Tibial artery (tissue), 4 donors: ENCODE data around the gene ZKSCAN3.

Experiments used
- DNase-seq, 2 donors: peaks; one replicate each; pipeline ENCODE4 v3.0.0-alpha.2; 2019
- H3K27ac ChIP-seq, 2 donors: fragments of 200-600 bp; sonication (generic) in 1 of 2; 1 replicate in 1 of 2; 2 replicates in 1 of 2; pipeline ENCODE4 v1.5.1; 2018 to 2019; ENCODE audit warnings: mild to moderate bottlenecking in 1 of 2
- H3K27me3 ChIP-seq, 2 donors: fragments of 200-600 bp; sonication (generic) in 1 of 2; one replicate each; pipeline versions ENCODE4 v1.5.1 to v1.6.0; 2016 to 2019
- H3K36me3 ChIP-seq, 3 donors: fragments of 200-600 bp; sonication (generic) in 2 of 3; one replicate each; pipeline ENCODE4 v1.5.1; 2016 to 2019; ENCODE audit warnings: mild to moderate bottlenecking in 2 of 3
- H3K4me1 ChIP-seq, 4 donors: fragments of 200-600 bp; sonication (generic) in 2 of 4; 1 replicate in 3 of 4; 2 replicates in 1 of 4; pipeline ENCODE4 v1.5.1; 2016 to 2019
- H3K4me3 ChIP-seq, 2 donors: fragments of 200-600 bp; sonication (generic) in 1 of 2; 1 replicate in 1 of 2; 2 replicates in 1 of 2; pipeline ENCODE4 v1.5.1; 2018 to 2019; ENCODE audit warnings: mild to moderate bottlenecking in 2 of 2
- H3K9me3 ChIP-seq, 3 donors: fragments of 200-600 bp; sonication (generic) in 1 of 3; one replicate each; pipeline ENCODE4 v1.5.1; 2016 to 2019
- CTCF ChIP-seq, 2 experiments: fragments of 200-600 bp in 1 of 2; fragments of 450-650 bp in 1 of 2; IDR thresholded peaks; one replicate each; pipeline ENCODE4 v1.5.1; 2017 to 2019; ENCODE audit warnings: antibody characterized with exemption in 2 of 2, mild to moderate bottlenecking in 1 of 2, moderate library complexity in 1 of 2
- intact Hi-C: fragments of 100-400 bp; cut with DNase I; formaldehyde crosslinking; loops from one replicate; pipeline ENCODE4 v1.15.0; 2023; ENCODE audit warnings: low total_unique reads

ZKSCAN3 gene

GRCh38 chr6:28349344-28349891 is 329 bp upstream of the ZKSCAN3 start:
- TF ChIP-seq CTCF (IDR thresholded peaks at IDR 0.05): no peak
- Histone ChIP-seq H3K9me3 (no peaks in the 10 kb centered on the region), H3K4me3 (peak overlapping the region; percentile 66), H3K4me1 (peaks cover 0 to 13% (median 11%) of the 10 kb centered on the region in 4 donors), H3K36me3 (no peaks in the 10 kb centered on the region), H3K27ac (peak overlapping the region; percentile 70), H3K27me3 (no peaks in the 10 kb centered on the region)
- intact Hi-C loops: no loop called here
- DNase-seq: no peak

- Histone ChIP-seq H3K27me3 (no peaks in the 10 kb centered on the region), H3K9me3 (no peaks in the 10 kb centered on the region), H3K4me3 (peak overlapping the region in 1 of 2 donors; percentile 66), H3K4me1 (peaks cover 0 to 24% (median 21%) of the 10 kb centered on the region in 4 donors), H3K27ac (no peak overlapping the region), H3K36me3 (no peaks in the 10 kb centered on the region)
- DNase-seq: no peak
- no peak for TF ChIP-seq CTCF (IDR thresholded peaks at IDR 0.05)
- intact Hi-C loops: loop anchor here (10.0 kb wide), 2 partner anchors 96 to 126 kb away; partner anchors contain the start of genes NKAPL, ZKSCAN4 and ZSCAN9
These were observed 1.3 kb downstream of the ZKSCAN3 start for GRCh38 chr6:28351087-28351486.

GRCh38 chr6:28351493-28351925 is 1.8 kb downstream of the ZKSCAN3 start:
- TF ChIP-seq CTCF (IDR thresholded peaks at IDR 0.05): no peak
- no peaks in the 10 kb centered on the region for H3K27me3 ChIP-seq
- H3K9me3 ChIP-seq: no peaks in the 10 kb centered on the region
- H3K36me3 ChIP-seq: no peaks in the 10 kb centered on the region
- H3K4me1 ChIP-seq: peaks cover 0 to 27% (median 24%) of the 10 kb centered on the region in 4 donors
- no peak for DNase-seq
- intact Hi-C loops: loop anchor here (10.0 kb wide), 2 partner anchors 97 to 127 kb away; partner anchors contain the start of genes NKAPL, ZKSCAN4 and ZSCAN9
- no peak overlapping the region for H3K27ac ChIP-seq
- no peak overlapping the region for H3K4me3 ChIP-seq

- no peaks in the 10 kb centered on the region for H3K27me3 ChIP-seq
- no peak for TF ChIP-seq CTCF (IDR thresholded peaks at IDR 0.05)
- DNase-seq: no peak
- intact Hi-C loops: loop anchor here (10.0 kb wide), 2 partner anchors 99 to 129 kb away; partner anchors contain the start of genes NKAPL, ZKSCAN4 and ZSCAN9
- no peak overlapping the region for H3K27ac ChIP-seq
- H3K36me3 ChIP-seq: no peaks in the 10 kb centered on the region
- no peak overlapping the region for H3K4me3 ChIP-seq
- H3K4me1 ChIP-seq: peaks cover 0 to 31% (median 27%) of the 10 kb centered on the region in 4 donors
- no peaks in the 10 kb centered on the region for H3K9me3 ChIP-seq
These were observed 3.6 kb downstream of the ZKSCAN3 start for GRCh38 chr6:28353356-28353755.

GRCh38 chr6:28353981-28354676 is 4.4 kb downstream of the ZKSCAN3 start:
- no peaks in the 10 kb centered on the region for H3K27me3 ChIP-seq
- no peaks in the 10 kb centered on the region for H3K9me3 ChIP-seq
- no peak for DNase-seq
- no peak overlapping the region for H3K4me3 ChIP-seq
- intact Hi-C loops: loop anchor here (10.0 kb wide), 2 partner anchors 99 to 129 kb away; partner anchors contain the start of genes NKAPL, ZKSCAN4 and ZSCAN9
- H3K36me3 ChIP-seq: peaks cover 0 to under 1% (median 0%) of the 10 kb centered on the region in 3 donors
- TF ChIP-seq CTCF (IDR thresholded peaks at IDR 0.05): no peak
- H3K27ac ChIP-seq: no peak overlapping the region
- H3K4me1 ChIP-seq: peaks cover 0 to 31% (median 27%) of the 10 kb centered on the region in 4 donors
